Thoracic aorta (tissue), 2 donors: Measurements from ENCODE around the gene STOX2. TPM values are rescaled to one million over a fixed set of nuclear protein-coding genes. Genes with fewer than 3 reads are reported as not detected.
"Not testable (repeated sequence)": the region's sequence is repeated elsewhere in the genome, so short reads cannot be mapped to it uniquely, and the experiment has no call there.

Experiments used
- ATAC-seq: fragments of 150-250 bp; one replicate; pipeline ENCODE4 v1.8.0; 2017; ENCODE audit warnings: low read depth; ENCODE audit not compliant: insufficient number of reproducible peaks, low FRiP score
- DNase-seq: peaks from one replicate; pipeline ENCODE4 v3.0.0-alpha.2; 2020; ENCODE audit warnings: low spot score
- H3K27ac ChIP-seq, 2 donors: fragments of 200-600 bp; sonication (generic); 1 replicate in 1 of 2; 2 replicates in 1 of 2; pipeline ENCODE4 v1.5.1; 2016; ENCODE audit warnings: mild to moderate bottlenecking in 2 of 2, moderate library complexity in 2 of 2
- H3K27me3 ChIP-seq: fragments of 200-600 bp; sonication (generic); replicated peaks from 2 replicates; pipeline ENCODE4 v1.6.0; 2016; ENCODE audit warnings: mild to moderate bottlenecking; ENCODE audit not compliant: insufficient read depth
- H3K36me3 ChIP-seq: fragments of 200-600 bp; sonication (generic); one replicate; pipeline ENCODE4 v1.5.1; 2016
- H3K4me1 ChIP-seq, 2 donors: fragments of 200-600 bp; sonication (generic); 1 replicate in 1 of 2; 2 replicates in 1 of 2; pipeline versions ENCODE4 v1.5.1 to v1.6.0; 2016; ENCODE audit warnings: low read depth in 2 of 2, mild to moderate bottlenecking in 1 of 2; ENCODE audit not compliant: control insufficient read depth in 1 of 2
- H3K4me3 ChIP-seq: fragments of 200-600 bp; sonication (generic); 2 replicates; pipeline ENCODE4 v1.5.1; 2016; ENCODE audit warnings: mild to moderate bottlenecking
- H3K9me3 ChIP-seq: fragments of 200-600 bp; sonication (generic); 2 replicates; pipeline ENCODE4 v1.5.1; 2016
- total RNA-seq, 2 donors: library from RNA; depleted of rRNA; stranded (reverse); fragments of >200 nt; gene quantifications; one replicate each; pipeline versions ENCODE4 v1.1.0 to v1.2.3, GENCODE V29; 2016
- TF ChIP-seq, protein P1 (sequence below): fragments of 200-600 bp; sonication (generic); IDR thresholded peaks from one replicate; pipeline ENCODE4 v1.5.1; 2019; ENCODE audit warnings: antibody characterized with exemption

The STOX2 gene
- total RNA-seq, 2 donors from 2014 or later = 5.9 to 20.2 TPM

DNA sequence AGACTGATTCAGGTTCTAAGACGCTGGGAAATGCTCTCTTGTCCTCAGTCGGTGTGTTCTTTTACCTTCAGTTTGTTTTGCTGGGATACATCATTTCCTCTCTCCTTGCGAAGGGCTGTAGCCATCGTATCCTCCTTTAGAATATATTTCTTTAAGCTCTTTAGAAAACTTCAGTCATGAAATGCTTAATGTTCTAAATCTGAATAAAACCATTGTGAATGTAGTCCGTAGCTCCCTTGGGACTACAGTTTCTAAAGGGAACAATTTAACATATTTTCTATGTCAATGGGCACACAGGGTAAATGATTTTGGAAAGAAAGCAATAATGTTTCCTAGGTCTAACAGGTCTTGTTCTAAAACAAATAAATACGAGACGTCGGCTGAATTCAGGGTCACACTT, 40.6 kb downstream of the STOX2 start:
- ATAC-seq (no peak), DNase-seq (no peak)

DNA sequence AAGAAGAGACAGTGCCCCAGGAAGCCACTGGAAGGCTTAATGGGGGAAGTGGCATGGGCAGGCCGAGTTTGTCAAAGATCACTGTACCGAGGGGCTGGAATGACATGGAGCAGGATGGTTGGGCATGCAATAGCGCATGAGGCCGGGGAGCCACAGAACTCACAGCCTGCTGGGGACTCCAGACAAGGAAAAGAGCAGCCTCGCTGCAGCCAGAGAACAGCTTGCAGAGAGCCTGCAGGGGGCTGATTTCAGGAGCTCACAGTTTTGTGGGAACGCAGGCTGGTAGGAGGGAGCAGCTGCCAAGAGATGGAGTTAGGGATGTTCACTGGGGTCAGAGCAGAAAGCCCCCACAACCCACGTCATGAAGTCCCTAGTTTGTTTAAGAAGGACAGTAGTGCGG, 45.4 kb downstream of the STOX2 start:
- Histone ChIP-seq H3K27me3 (no peaks in the 10 kb centered on the region), H3K27ac (no peak overlapping the region), H3K36me3 (no peaks in the 10 kb centered on the region), H3K9me3 (no peaks in the 10 kb centered on the region), H3K4me3 (no peak overlapping the region), H3K4me1 (no peaks in the 10 kb centered on the region)
- ATAC-seq = no peak
- no peak for DNase-seq
- TF ChIP-seq, protein P1, sequence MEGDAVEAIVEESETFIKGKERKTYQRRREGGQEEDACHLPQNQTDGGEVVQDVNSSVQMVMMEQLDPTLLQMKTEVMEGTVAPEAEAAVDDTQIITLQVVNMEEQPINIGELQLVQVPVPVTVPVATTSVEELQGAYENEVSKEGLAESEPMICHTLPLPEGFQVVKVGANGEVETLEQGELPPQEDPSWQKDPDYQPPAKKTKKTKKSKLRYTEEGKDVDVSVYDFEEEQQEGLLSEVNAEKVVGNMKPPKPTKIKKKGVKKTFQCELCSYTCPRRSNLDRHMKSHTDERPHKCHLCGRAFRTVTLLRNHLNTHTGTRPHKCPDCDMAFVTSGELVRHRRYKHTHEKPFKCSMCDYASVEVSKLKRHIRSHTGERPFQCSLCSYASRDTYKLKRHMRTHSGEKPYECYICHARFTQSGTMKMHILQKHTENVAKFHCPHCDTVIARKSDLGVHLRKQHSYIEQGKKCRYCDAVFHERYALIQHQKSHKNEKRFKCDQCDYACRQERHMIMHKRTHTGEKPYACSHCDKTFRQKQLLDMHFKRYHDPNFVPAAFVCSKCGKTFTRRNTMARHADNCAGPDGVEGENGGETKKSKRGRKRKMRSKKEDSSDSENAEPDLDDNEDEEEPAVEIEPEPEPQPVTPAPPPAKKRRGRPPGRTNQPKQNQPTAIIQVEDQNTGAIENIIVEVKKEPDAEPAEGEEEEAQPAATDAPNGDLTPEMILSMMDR = no peak

More for the DNA sequence above, 40.6 kb downstream of the STOX2 start:
- Histone ChIP-seq H3K4me1 (no peaks in the 10 kb centered on the region), H3K36me3 (no peaks in the 10 kb centered on the region), H3K27ac (no peak overlapping the region), H3K4me3 (no peak overlapping the region), H3K9me3 (no peaks in the 10 kb centered on the region), H3K27me3 (no peaks in the 10 kb centered on the region)
- TF ChIP-seq, protein P1 = no peak

DNA sequence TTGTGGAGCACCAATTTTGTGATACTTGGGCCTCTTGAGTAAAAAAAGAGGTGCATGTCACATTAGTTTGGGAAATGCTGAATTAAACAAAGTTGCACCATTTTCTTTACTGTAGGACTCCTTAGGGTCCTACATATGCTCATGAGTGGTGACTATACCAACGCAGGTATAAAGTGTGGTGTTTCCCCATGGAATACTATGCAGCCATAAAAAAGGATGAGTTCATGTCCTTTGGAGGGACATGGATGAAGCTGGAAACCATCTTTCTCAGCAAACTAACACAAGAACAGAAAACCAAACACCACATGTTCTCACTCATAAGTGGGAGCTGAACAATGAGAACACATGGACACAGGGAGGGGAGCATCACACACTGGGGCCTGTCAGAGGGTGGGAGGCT, 47.5 kb downstream of the STOX2 start:
- DNase-seq, H3K36me3 ChIP-seq, H3K27me3 ChIP-seq, H3K4me3 ChIP-seq, H3K9me3 ChIP-seq, H3K4me1 ChIP-seq, ATAC-seq, H3K27ac ChIP-seq: not testable (repeated sequence)

DNA sequence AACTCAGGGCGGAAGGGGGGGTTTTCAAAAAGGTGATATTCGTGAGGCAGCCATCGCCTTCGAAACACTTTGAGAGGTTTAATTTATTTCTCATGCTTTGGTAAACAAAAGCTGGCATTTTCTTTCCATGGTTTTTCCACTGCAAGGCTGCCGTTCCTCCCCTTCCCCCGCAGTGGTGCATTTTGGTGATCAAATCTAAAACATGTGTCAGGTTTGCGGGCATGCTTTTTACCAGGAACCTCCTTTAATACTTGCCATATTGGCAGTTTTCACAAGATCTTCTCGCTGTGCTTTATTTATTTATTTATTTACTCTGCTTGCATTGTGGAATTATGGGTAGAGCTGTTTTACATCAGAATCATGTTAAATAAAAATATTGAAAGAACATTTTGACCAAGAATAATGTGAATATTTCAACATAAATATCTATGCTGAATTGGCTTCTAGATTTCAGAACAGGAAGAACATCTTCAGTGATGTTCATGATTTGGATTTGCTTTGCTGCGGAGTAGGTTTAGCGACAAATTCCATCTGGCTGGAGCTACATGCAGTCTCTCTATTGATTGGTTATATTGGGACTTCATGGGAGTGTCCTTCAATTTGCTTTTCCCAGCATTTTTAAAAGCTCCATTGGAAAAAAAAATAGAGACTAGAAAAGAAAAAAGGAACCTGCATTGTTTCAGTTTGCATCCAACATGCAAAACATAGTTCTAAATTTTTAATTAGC, 54.4 kb downstream of the STOX2 start:
- Histone ChIP-seq H3K27ac (no peak overlapping the region), H3K9me3 (no peaks in the 10 kb centered on the region), H3K27me3 (no peaks in the 10 kb centered on the region), H3K4me3 (no peak overlapping the region), H3K36me3 (no peaks in the 10 kb centered on the region), H3K4me1 (no peaks in the 10 kb centered on the region)
- TF ChIP-seq, protein P1 = no peak
- DNase-seq = no peak
- ATAC-seq = no peak

DNA sequence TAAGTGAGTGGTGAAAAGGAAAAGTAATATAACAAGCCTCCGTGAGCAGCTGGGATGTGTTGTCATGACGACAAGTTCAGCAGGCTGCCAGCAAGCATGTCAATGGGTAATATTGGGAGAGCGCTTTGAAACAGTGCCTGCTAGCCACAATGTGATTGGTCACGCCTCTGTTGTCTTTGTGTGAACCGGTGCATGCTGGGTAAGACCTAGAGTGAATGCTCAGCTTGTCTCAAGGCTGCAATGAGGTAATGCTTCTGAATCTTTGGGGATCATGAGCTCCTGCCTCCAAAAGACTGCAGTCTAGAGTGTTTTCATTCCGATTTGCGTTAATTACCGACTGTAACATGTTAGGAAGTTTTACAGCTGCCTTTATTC, 54.9 kb downstream of the STOX2 start:
- no peak for ATAC-seq

More for the DNA sequence above, 54.9 kb downstream of the STOX2 start:
- Histone ChIP-seq H3K4me3 (no peak overlapping the region), H3K36me3 (no peaks in the 10 kb centered on the region), H3K27me3 (no peaks in the 10 kb centered on the region), H3K9me3 (no peaks in the 10 kb centered on the region), H3K27ac (no peak overlapping the region), H3K4me1 (no peaks in the 10 kb centered on the region)
- TF ChIP-seq, protein P1 = no peak
- no peak for DNase-seq
